ENCODE results near the gene SDCCAG8. TPM values are rescaled to one million over a fixed set of nuclear protein-coding genes. Genes with fewer than 3 reads are reported as not detected.

The SDCCAG8 gene
- total RNA-seq, 1 donor from 2014 or later, result 26.7 TPM

- peaks cover 25% of the 10 kb centered on the region for H3K36me3 Mint-ChIP-seq (ENCODE audit: unreplicated experiment)
- DNase-seq (ENCODE audit: extremely low spot score, unreplicated experiment), result no peak
- H3K27me3 Mint-ChIP-seq (ENCODE audit: unreplicated experiment), result no peaks in the 10 kb centered on the region
Measured at GRCh38 chr1:243420946-243421685, 165.3 kb downstream of the SDCCAG8 start.

DNA sequence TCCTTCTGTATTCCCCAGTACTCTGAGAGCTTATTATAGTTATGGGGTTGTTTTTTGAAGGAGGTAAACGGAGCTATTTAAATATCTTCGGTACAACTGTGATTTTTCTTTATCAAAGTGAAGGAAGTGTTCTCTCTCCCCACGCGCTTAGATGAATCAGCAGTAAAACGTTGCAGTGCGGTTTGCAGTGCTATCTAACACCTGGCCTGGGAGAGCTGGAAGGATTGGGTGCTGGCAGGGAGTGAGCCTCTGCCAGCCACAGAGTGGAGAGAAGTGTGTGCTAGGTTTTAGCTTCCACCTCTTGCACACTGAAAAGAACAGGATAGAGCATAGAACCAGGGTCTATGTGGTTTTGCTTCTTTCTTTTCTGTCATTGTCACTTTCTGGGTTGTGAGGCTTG, 165.9 kb downstream of the SDCCAG8 start:
- no peak overlapping the region for H3K27ac Mint-ChIP-seq (ENCODE audit: unreplicated experiment)

More at GRCh38 chr1:243420946-243421685, 165.3 kb downstream of the SDCCAG8 start:
- no peak overlapping the region for H3K27ac Mint-ChIP-seq (ENCODE audit: unreplicated experiment)
- H3K9me3 Mint-ChIP-seq (ENCODE audit: unreplicated experiment), result no peaks in the 10 kb centered on the region
- H3K4me1 Mint-ChIP-seq (ENCODE audit: unreplicated experiment), result no peaks in the 10 kb centered on the region
- no peak overlapping the region for H3K4me3 Mint-ChIP-seq (ENCODE audit: unreplicated experiment)
- TF ChIP-seq CTCF (IDR thresholded peaks at IDR 0.05), result no peak

GRCh38 chr1:243422362-243422761, 166.5 kb downstream of the SDCCAG8 start:
- Mint-ChIP-seq H3K27me3 (ENCODE audit: unreplicated experiment) (no peaks in the 10 kb centered on the region), H3K9me3 (ENCODE audit: unreplicated experiment) (no peaks in the 10 kb centered on the region), H3K36me3 (ENCODE audit: unreplicated experiment) (peaks cover 31% of the 10 kb centered on the region), H3K4me3 (ENCODE audit: unreplicated experiment) (no peak overlapping the region), H3K27ac (ENCODE audit: unreplicated experiment) (no peak overlapping the region), H3K4me1 (ENCODE audit: unreplicated experiment) (no peaks in the 10 kb centered on the region)
- no peak for TF ChIP-seq CTCF (IDR thresholded peaks at IDR 0.05)
- no peak for DNase-seq (ENCODE audit: extremely low spot score, unreplicated experiment)

More for the DNA sequence above, 165.9 kb downstream of the SDCCAG8 start:
- no peak overlapping the region for H3K4me3 Mint-ChIP-seq (ENCODE audit: unreplicated experiment)
- H3K27me3 Mint-ChIP-seq (ENCODE audit: unreplicated experiment), result no peaks in the 10 kb centered on the region
- peaks cover 28% of the 10 kb centered on the region for H3K36me3 Mint-ChIP-seq (ENCODE audit: unreplicated experiment)
- no peaks in the 10 kb centered on the region for H3K9me3 Mint-ChIP-seq (ENCODE audit: unreplicated experiment)
- DNase-seq (ENCODE audit: extremely low spot score, unreplicated experiment), result no peak
- TF ChIP-seq CTCF (IDR thresholded peaks at IDR 0.05), result no peak
- H3K4me1 Mint-ChIP-seq (ENCODE audit: unreplicated experiment), result no peaks in the 10 kb centered on the region

DNA sequence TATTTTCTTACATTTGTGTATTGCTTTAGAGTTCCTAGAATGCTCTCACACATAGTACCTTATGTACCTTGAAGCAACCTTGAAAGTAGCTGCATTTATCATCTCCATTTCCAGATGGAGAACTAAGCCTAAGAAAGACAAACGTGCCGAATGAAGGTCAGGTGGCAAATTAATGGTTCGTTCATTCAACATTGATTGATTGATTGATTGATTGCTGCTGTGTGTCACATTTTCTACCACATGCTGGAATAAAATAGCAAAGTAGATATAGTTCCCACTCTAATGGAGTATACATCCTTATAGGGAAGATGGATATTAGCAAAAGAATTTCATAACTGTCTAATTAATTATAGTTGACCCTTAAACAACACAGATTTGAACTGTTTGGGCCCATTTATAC, 172.2 kb downstream of the SDCCAG8 start:
- no peak overlapping the region for H3K27ac Mint-ChIP-seq (ENCODE audit: unreplicated experiment)

More for the DNA sequence above, 172.2 kb downstream of the SDCCAG8 start:
- no peak for DNase-seq (ENCODE audit: extremely low spot score, unreplicated experiment)
- peaks cover 25% of the 10 kb centered on the region for H3K36me3 Mint-ChIP-seq (ENCODE audit: unreplicated experiment)
- TF ChIP-seq CTCF (IDR thresholded peaks at IDR 0.05), result no peak
- H3K4me1 Mint-ChIP-seq (ENCODE audit: unreplicated experiment), result no peaks in the 10 kb centered on the region
- no peak overlapping the region for H3K4me3 Mint-ChIP-seq (ENCODE audit: unreplicated experiment)
- H3K9me3 Mint-ChIP-seq (ENCODE audit: unreplicated experiment), result no peaks in the 10 kb centered on the region
- H3K27me3 Mint-ChIP-seq (ENCODE audit: unreplicated experiment), result no peaks in the 10 kb centered on the region
